IPS DF 4.7 (cell line): ENCODE measurements around the gene BCAS1.

Experiments
- DNase-seq: peaks from one replicate; pipeline ENCODE4 v3.0.0-alpha.2; 2013; ENCODE audit warnings: low spot score; ENCODE audit errors: extremely low read depth

BCAS1 gene

GRCh38 chr20:54070187-54070987 is at the start of gene BCAS1:
Gene BCAS1, minus strand, starts transcription at chr20:54070594. Its CDS starts 11,876 bp downstream, at chr20:54058718.
- no peak for DNase-seq

DNA sequence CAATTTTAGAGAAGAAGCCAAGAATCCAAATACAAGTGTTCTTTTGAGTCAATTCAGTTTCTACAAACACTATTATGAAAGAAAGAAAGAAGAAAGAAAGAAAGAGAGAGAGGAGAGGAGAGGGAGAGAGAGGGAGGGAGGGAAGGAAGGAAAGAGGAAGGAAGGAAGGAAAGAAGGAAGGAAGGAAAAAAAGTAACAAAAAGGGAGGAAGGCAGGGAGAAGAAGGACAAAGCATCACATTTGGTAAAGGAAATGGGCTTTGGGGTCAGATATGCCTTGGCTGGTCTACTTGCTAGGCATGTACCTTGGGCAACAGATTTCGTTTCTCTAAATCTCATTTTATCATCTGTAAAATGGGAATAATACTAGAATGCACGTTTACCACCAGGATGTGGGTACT is 49.4 kb upstream of the BCAS1 start:
- DNase-seq: no peak

GRCh38 chr20:54118220-54119001 is 48.0 kb upstream of the BCAS1 start:
- DNase-seq: no peak

DNA sequence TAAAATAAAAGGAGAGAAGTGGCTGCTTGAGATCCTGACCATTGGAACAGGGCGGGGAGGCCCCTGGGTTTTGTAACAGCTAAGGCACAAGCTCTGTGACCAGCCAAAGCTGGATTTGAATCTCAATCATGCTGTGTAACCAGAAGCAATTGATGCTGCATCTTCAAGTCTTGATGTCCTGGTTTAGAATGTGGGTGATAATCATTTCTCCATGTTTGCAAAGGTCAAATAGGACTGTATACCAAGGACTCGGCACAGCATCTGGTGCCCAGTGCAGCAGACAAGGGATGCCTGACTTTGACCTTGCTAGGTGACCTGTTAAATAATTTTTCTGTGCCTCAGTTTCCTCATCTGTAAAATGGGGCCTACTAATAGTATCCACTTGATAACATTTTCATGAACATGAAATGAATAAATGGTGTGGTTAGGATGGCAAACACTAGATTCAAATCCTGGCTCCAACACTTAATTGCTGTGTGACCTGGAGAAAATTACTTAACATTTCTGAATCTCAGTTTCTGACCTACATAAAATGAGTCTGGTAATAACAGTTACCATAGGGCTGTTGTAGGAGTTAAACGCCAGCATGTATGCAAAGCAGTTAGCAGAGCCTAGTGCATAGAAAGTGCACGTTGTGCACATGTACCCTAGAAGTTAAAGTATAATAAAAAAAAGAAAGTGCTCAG is 46.3 kb upstream of the BCAS1 start:
- DNase-seq: no peak

- DNase-seq: no peak
Measured at GRCh38 chr20:54115172-54115854, 44.9 kb upstream of the BCAS1 start.

- DNase-seq: no peak
Measured at GRCh38 chr20:54114109-54114508, 43.7 kb upstream of the BCAS1 start.

- no peak for DNase-seq
Measured at GRCh38 chr20:54113566-54113965, 43.2 kb upstream of the BCAS1 start.

GRCh38 chr20:54112221-54112884 is 42.0 kb upstream of the BCAS1 start:
- DNase-seq: no peak

DNA sequence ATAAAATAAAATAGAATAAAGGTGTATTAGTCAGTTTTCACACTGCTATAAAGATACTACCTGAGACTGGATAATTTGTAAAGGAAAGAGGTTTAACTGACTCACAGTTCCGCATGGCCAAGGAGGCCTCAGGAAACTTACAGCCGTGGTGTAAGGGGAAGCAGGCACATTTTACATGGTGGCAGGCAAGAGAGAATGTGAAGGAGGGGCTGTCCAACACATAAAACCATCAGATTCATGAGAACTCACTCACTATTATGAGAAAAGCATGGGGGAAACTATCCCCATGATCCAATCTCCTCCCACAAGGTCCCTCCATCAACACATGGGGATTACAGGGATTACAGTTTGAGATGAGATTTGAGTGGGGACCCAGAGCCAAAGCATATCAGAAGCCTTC is 41.1 kb upstream of the BCAS1 start:
- no peak for DNase-seq

- DNase-seq: no peak
Measured at GRCh38 chr20:54110457-54110856, 40.1 kb upstream of the BCAS1 start.

DNA sequence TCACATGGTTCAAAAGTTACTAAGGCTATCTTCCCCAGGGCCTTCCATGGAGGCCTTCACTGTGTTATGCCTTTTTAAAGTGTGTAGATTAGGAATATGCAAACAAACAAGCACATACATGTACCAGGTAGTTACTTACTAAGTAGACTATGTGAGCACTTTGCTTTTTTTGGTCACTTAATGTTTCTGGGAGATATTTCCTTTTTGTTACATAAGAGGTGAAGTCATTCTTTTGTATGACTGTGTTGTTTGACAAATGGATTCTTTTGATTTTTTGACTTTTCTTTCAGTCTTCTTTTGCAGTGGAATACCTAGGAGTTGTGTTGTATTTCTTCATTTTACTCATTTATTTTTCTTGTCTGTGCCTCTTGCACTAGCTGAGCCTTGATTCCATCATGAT is 39.6 kb upstream of the BCAS1 start:
- no peak for DNase-seq

DNA sequence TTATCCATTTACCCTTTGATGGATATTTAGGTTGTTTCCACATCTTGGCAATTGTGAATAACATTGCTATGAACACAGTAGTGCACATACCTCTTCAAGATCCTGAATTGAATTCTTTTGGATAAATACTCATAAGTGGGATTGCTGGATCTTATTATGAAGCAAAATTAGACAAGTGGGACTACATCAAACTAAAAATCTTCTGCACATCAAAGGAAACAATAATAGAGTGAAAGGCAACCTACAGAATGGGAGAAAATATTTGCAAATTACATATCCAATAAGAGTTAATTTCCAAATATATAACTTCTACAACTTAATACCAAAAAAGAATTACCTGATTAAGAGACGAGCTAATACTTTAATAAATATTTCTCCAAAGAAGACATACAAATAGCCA is 38.4 kb upstream of the BCAS1 start:
- no peak for DNase-seq

DNA sequence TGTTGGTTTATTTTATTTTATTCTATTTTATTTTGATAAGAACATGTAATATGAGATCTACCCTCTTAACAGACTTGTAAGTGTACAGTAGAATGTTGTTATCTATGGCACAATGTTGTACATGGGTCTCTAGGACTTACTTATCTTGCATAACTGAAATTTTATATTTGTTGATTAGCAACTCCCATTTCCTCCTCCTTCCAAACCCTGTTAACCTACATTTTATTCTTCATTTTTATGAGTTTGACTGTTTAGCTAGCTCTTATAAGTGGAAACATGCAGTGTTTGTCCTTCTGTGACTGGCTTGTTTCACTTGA is 37.9 kb upstream of the BCAS1 start:
- DNase-seq: no peak

GRCh38 chr20:54107600-54108325 is 37.4 kb upstream of the BCAS1 start:
- DNase-seq: no peak

- DNase-seq: no peak
Measured at GRCh38 chr20:54107181-54107580, 36.8 kb upstream of the BCAS1 start.

- DNase-seq: no peak
Measured at GRCh38 chr20:54106162-54106561, 35.8 kb upstream of the BCAS1 start.

- no peak for DNase-seq
Measured at GRCh38 chr20:54105653-54106052, 35.3 kb upstream of the BCAS1 start.

- no peak for DNase-seq
Measured at GRCh38 chr20:54104781-54105180, 34.4 kb upstream of the BCAS1 start.

GRCh38 chr20:54103762-54104600 is 33.6 kb upstream of the BCAS1 start:
- DNase-seq: no peak
